Smooth muscle cell (in vitro differentiated cells): ENCODE results near the gene BDNF. TPM values are rescaled to one million over a fixed set of nuclear protein-coding genes. Genes with fewer than 3 reads are reported as not detected.

Source experiments
- DNase-seq: peaks from one replicate; lab custom pipeline; 2025; ENCODE audit not compliant: unreplicated experiment; lab: John Stamatoyannopoulos, UW
- H2AFZ ChIP-seq: fragments of 200-600 bp; sonication (generic); 2 replicates; pipeline ENCODE4 v1.6.0; 2016; ENCODE audit warnings: antibody characterized with exemption, low read depth, mild to moderate bottlenecking
- H3F3A ChIP-seq: fragments of 200-600 bp; sonication (generic); 2 replicates; pipeline ENCODE4 v1.6.0; 2017; ENCODE audit warnings: antibody characterized with exemption, low read depth
- H3K27ac ChIP-seq: fragments of 200-600 bp; sonication (generic); 2 replicates; pipeline ENCODE4 v1.5.1; 2016; ENCODE audit warnings: low read depth, mild to moderate bottlenecking
- H3K27me3 ChIP-seq: fragments of 200-600 bp; sonication (generic); 2 replicates; pipeline ENCODE4 v1.6.1; 2016; ENCODE audit warnings: low read depth, mild to moderate bottlenecking
- H3K36me3 ChIP-seq: fragments of 200-600 bp; sonication (generic); 2 replicates; pipeline ENCODE4 v1.5.1; 2016; ENCODE audit warnings: low read depth
- H3K4me1 ChIP-seq: fragments of 200-600 bp; sonication (generic); 2 replicates; pipeline ENCODE4 v1.5.1; 2016; ENCODE audit warnings: low read depth
- H3K4me2 ChIP-seq: fragments of 200-600 bp; sonication (generic); 2 replicates; pipeline ENCODE4 v1.6.0; 2016; ENCODE audit warnings: mild to moderate bottlenecking
- H3K4me3 ChIP-seq: fragments of 200-600 bp; sonication (generic); 2 replicates; pipeline ENCODE4 v1.5.1; 2016; ENCODE audit warnings: mild to moderate bottlenecking
- H3K79me2 ChIP-seq: fragments of 200-600 bp; sonication (generic); 2 replicates; pipeline ENCODE4 v1.6.0; 2016; ENCODE audit warnings: low read depth, mild to moderate bottlenecking
- H3K9ac ChIP-seq: fragments of 200-600 bp; sonication (generic); 2 replicates; pipeline ENCODE4 v1.6.0; 2016; ENCODE audit warnings: low read depth
- H3K9me3 ChIP-seq: fragments of 200-600 bp; sonication (generic); replicated peaks from 2 replicates; pipeline ENCODE4 v1.5.1; 2016; ENCODE audit warnings: low read depth
- H4K20me1 ChIP-seq: fragments of 200-600 bp; sonication (generic); 2 replicates; pipeline ENCODE4 v1.6.0; 2016; ENCODE audit warnings: low read depth
- WGBS: methylation state at CpG from one replicate; pipeline ENCODE4 v1.1.7; 2016; ENCODE audit warnings: low lambda C conversion rate; 5-methylcytosine and 5-hydroxymethylcytosine counted together
- polyA plus RNA-seq: library from polyadenylated mRNA; unstranded; fragments of >200 nt; fragmentation: Nextera tagmentation; extraction: Ambion mirVana; gene quantifications from 2 replicates; pipeline ENCODE4 v1.2.1, GENCODE V29; 2016
- total RNA-seq: library from RNA; depleted of rRNA; stranded (reverse); fragments of >200 nt; gene quantifications from 2 replicates; pipeline ENCODE4 v1.2.3, GENCODE V29; 2014
- TF ChIP-seq, protein P1 (sequence below): fragments of 200-600 bp; sonication (generic); IDR thresholded peaks from 2 replicates; pipeline ENCODE4 v1.5.1; 2017; ENCODE audit warnings: borderline replicate concordance, mild to moderate bottlenecking, antibody characterized with exemption; ENCODE audit not compliant: insufficient read depth, poor library complexity, severe bottlenecking

Gene BDNF
- total and polyA plus RNA-seq, 2 experiments from 2014 or later: 5.6 to 8.2 TPM

DNA sequence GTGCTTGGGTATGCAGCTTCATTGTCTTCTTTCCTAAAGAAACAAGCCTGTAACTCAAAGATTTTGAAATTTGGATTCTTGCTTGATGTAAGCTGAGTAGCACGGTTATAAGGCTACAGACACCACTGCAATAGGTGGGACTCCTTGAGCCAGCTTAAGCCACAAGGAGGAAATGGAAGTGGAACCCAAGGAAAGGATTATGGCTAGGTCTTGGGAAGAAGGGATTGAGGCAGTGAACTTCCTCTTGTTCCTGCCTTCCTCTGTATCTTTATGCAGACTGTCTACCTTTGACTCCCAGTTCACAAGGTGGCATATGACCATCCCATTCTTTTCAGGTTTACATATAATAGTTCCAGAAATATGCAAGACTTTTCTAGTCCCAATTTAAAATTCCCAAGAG, 72.3 kb downstream of the BDNF start:
- Histone ChIP-seq H3F3A (no peaks in the 10 kb centered on the region), H3K79me2 (no peaks in the 10 kb centered on the region), H3K27ac (no peak overlapping the region), H3K27me3 (no peaks in the 10 kb centered on the region), H4K20me1 (no peaks in the 10 kb centered on the region), H3K4me3 (no peak overlapping the region), H3K9me3 (no peaks in the 10 kb centered on the region), H3K9ac (no peak overlapping the region), H2AFZ (no peak overlapping the region), H3K4me1 (no peaks in the 10 kb centered on the region), H3K4me2 (no peak overlapping the region), H3K36me3 (no peaks in the 10 kb centered on the region)
- DNase-seq: no peak
- WGBS: 96% methylated on average over 1 of the region's 1 CpG
- TF ChIP-seq, protein P1, sequence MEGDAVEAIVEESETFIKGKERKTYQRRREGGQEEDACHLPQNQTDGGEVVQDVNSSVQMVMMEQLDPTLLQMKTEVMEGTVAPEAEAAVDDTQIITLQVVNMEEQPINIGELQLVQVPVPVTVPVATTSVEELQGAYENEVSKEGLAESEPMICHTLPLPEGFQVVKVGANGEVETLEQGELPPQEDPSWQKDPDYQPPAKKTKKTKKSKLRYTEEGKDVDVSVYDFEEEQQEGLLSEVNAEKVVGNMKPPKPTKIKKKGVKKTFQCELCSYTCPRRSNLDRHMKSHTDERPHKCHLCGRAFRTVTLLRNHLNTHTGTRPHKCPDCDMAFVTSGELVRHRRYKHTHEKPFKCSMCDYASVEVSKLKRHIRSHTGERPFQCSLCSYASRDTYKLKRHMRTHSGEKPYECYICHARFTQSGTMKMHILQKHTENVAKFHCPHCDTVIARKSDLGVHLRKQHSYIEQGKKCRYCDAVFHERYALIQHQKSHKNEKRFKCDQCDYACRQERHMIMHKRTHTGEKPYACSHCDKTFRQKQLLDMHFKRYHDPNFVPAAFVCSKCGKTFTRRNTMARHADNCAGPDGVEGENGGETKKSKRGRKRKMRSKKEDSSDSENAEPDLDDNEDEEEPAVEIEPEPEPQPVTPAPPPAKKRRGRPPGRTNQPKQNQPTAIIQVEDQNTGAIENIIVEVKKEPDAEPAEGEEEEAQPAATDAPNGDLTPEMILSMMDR: no peak

DNA sequence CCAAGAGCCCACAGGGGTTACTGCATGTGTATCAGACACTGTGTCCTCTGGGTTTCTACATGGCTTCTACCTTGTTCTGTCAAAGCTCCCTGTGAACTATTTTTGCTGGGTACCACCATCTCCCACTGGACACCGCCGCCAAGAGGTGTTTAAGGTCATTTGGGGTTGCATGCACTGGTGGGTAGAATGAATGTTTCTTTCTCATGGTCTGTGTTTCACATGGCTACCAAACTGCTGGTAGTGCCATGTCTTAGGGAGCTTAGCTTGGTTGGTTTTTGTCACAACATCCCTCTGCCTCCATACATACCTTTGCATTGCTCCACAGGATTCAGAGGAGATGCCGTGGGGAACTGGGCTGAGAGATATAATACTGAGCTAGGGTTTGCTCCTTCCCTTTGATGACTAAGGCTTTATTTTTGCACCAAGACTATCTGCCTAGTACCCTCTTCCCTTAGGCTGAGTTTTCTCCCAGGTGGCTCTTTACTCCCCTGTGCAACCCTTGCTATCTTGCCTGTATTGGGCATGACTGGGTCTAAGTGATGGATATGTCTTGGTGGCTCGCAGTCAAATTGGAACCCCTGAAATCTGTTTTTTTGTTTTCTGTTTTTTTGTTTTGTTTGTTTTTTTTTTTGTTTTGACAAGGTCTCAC, 73.2 kb downstream of the BDNF start:
- H3F3A ChIP-seq: no peaks in the 10 kb centered on the region
- H3K9ac ChIP-seq: no peak overlapping the region
- no peak overlapping the region for H3K27ac ChIP-seq
- WGBS: 98% methylated on average over 4 of the region's 4 CpGs
- no peaks in the 10 kb centered on the region for H3K79me2 ChIP-seq
- no peak overlapping the region for H2AFZ ChIP-seq
- H3K4me1 ChIP-seq: no peaks in the 10 kb centered on the region
- H3K36me3 ChIP-seq: no peaks in the 10 kb centered on the region
- TF ChIP-seq, protein P1: no peak
- no peaks in the 10 kb centered on the region for H3K27me3 ChIP-seq
- DNase-seq: no peak
- no peaks in the 10 kb centered on the region for H3K9me3 ChIP-seq
- H3K4me3 ChIP-seq: no peak overlapping the region
- H4K20me1 ChIP-seq: no peaks in the 10 kb centered on the region
- no peak overlapping the region for H3K4me2 ChIP-seq

DNA sequence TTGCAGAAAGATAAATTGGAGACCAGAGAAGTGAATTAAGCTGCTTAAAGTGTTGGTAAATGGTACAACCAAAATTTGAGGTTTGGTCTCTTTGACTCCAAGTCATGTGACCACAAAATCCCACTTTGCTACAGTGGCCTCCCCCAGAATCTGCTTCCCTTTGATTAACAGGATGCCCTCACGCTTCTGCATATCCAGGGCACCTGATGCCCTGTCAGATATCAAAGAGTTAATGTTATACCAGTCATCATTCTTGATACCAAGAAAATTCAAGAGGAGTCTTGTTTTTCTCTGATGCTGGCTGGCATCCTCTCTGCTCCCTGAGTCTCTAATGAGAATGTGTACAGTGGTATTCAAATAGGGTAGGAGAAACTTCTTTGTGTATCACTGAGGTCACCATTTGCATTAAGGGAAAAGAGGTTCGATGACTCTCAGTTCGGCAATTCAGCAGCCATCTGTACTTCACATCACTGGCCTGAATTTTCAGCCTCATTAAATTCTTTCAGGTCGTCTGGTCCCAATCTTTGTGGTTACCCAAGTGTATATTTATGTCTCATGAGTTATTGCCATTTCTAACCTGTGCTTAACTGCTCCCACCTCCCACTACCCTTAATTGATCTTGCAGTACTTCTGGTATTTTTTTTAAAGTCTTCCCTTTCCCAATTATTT, 73.9 kb downstream of the BDNF start:
- no peaks in the 10 kb centered on the region for H4K20me1 ChIP-seq
- H3F3A ChIP-seq: no peaks in the 10 kb centered on the region

More for the DNA sequence above, 73.9 kb downstream of the BDNF start:
- TF ChIP-seq, protein P1: no peak
- no peaks in the 10 kb centered on the region for H3K36me3 ChIP-seq
- no peak overlapping the region for H3K9ac ChIP-seq
- 79% methylated on average over 4 of the region's 4 CpGs for WGBS
- H3K4me3 ChIP-seq: no peak overlapping the region
- no peak overlapping the region for H2AFZ ChIP-seq
- no peaks in the 10 kb centered on the region for H3K4me1 ChIP-seq
- H3K79me2 ChIP-seq: no peaks in the 10 kb centered on the region
- no peak overlapping the region for H3K27ac ChIP-seq
- no peak overlapping the region for H3K4me2 ChIP-seq
- DNase-seq: no peak
- no peaks in the 10 kb centered on the region for H3K9me3 ChIP-seq
- H3K27me3 ChIP-seq: no peaks in the 10 kb centered on the region
